ENCODE results near the gene CNIH3. TPM values are rescaled to one million over a fixed set of nuclear protein-coding genes. Genes with fewer than 3 reads are reported as not detected.
"Not testable (repeated sequence)": the region's sequence is repeated elsewhere in the genome, so short reads cannot be mapped to it uniquely, and the experiment has no call there.

Gene CNIH3
- total RNA-seq, result 1.9 TPM

GRCh38 chr1:224615861-224616755, at the start of gene CNIH3:
CNIH3 (plus strand) TSS chr1:224616317; CDS start chr1:224617175, 858 bp downstream.
- peak in 1 of 3 donors; percentile 58 for DNase-seq (ENCODE audit: low read depth in 2 of 3, low spot score in 2 of 3)

- DNase-seq (ENCODE audit: low read depth in 2 of 3, low spot score in 2 of 3), result not testable (repeated sequence)
These were observed 49.6 kb upstream of the CNIH3 start for GRCh38 chr1:224566492-224566891.

- DNase-seq (ENCODE audit: low read depth in 2 of 3, low spot score in 2 of 3), result no peak
These were observed 46.8 kb upstream of the CNIH3 start for GRCh38 chr1:224569276-224569675.

GRCh38 chr1:224571975-224572374, 44.1 kb upstream of the CNIH3 start:
- not testable (repeated sequence) for DNase-seq (ENCODE audit: low read depth in 2 of 3, low spot score in 2 of 3)

GRCh38 chr1:224579526-224579925, 36.6 kb upstream of the CNIH3 start:
- no peak for DNase-seq (ENCODE audit: low read depth in 2 of 3, low spot score in 2 of 3)

GRCh38 chr1:224580006-224580405, 36.1 kb upstream of the CNIH3 start:
- no peak for DNase-seq (ENCODE audit: low read depth in 2 of 3, low spot score in 2 of 3)

- no peak for DNase-seq (ENCODE audit: low read depth in 2 of 3, low spot score in 2 of 3)
These were observed 34.1 kb upstream of the CNIH3 start for GRCh38 chr1:224582041-224582440.

- DNase-seq (ENCODE audit: low read depth in 2 of 3, low spot score in 2 of 3), result no peak
These were observed 32.3 kb upstream of the CNIH3 start for GRCh38 chr1:224583774-224584173.

- DNase-seq (ENCODE audit: low read depth in 2 of 3, low spot score in 2 of 3), result no peak
These were observed 31.1 kb upstream of the CNIH3 start for GRCh38 chr1:224585051-224585450.

- no peak for DNase-seq (ENCODE audit: low read depth in 2 of 3, low spot score in 2 of 3)
These were observed 29.1 kb upstream of the CNIH3 start for GRCh38 chr1:224587051-224587450.

GRCh38 chr1:224588515-224588914, 27.6 kb upstream of the CNIH3 start:
- no peak for DNase-seq (ENCODE audit: low read depth in 2 of 3, low spot score in 2 of 3)

- no peak for DNase-seq (ENCODE audit: low read depth in 2 of 3, low spot score in 2 of 3)
These were observed 27.1 kb upstream of the CNIH3 start for GRCh38 chr1:224589006-224589405.

GRCh38 chr1:224591326-224591725, 24.8 kb upstream of the CNIH3 start:
- no peak for DNase-seq (ENCODE audit: low read depth in 2 of 3, low spot score in 2 of 3)

GRCh38 chr1:224592636-224593582, 23.2 kb upstream of the CNIH3 start:
- DNase-seq (ENCODE audit: low read depth in 2 of 3, low spot score in 2 of 3), result peak in 2 of 3 donors; percentile 3 to 42

GRCh38 chr1:224594360-224594759, 21.8 kb upstream of the CNIH3 start:
- no peak for DNase-seq (ENCODE audit: low read depth in 2 of 3, low spot score in 2 of 3)

GRCh38 chr1:224594851-224595250, 21.3 kb upstream of the CNIH3 start:
- no peak for DNase-seq (ENCODE audit: low read depth in 2 of 3, low spot score in 2 of 3)

- no peak for DNase-seq (ENCODE audit: low read depth in 2 of 3, low spot score in 2 of 3)
These were observed 10.5 kb upstream of the CNIH3 start for GRCh38 chr1:224605482-224606181.

- no peak for DNase-seq (ENCODE audit: low read depth in 2 of 3, low spot score in 2 of 3)
These were observed 8.6 kb upstream of the CNIH3 start for GRCh38 chr1:224607188-224608148.

GRCh38 chr1:224609333-224609732, 6.8 kb upstream of the CNIH3 start:
- no peak for DNase-seq (ENCODE audit: low read depth in 2 of 3, low spot score in 2 of 3)

- DNase-seq (ENCODE audit: low read depth in 2 of 3, low spot score in 2 of 3), result no peak
These were observed 3.9 kb upstream of the CNIH3 start for GRCh38 chr1:224612246-224612645.

Measured in hematopoietic multipotent progenitor cell (in vitro differentiated cells).